Measurements from ENCODE around the gene MAPK1. TPM values are rescaled to one million over a fixed set of nuclear protein-coding genes. Genes with fewer than 3 reads are reported as not detected.

The MAPK1 gene
- total RNA-seq, 2 experiments from 2014 or later: 39.6 to 79.8 TPM

DNA sequence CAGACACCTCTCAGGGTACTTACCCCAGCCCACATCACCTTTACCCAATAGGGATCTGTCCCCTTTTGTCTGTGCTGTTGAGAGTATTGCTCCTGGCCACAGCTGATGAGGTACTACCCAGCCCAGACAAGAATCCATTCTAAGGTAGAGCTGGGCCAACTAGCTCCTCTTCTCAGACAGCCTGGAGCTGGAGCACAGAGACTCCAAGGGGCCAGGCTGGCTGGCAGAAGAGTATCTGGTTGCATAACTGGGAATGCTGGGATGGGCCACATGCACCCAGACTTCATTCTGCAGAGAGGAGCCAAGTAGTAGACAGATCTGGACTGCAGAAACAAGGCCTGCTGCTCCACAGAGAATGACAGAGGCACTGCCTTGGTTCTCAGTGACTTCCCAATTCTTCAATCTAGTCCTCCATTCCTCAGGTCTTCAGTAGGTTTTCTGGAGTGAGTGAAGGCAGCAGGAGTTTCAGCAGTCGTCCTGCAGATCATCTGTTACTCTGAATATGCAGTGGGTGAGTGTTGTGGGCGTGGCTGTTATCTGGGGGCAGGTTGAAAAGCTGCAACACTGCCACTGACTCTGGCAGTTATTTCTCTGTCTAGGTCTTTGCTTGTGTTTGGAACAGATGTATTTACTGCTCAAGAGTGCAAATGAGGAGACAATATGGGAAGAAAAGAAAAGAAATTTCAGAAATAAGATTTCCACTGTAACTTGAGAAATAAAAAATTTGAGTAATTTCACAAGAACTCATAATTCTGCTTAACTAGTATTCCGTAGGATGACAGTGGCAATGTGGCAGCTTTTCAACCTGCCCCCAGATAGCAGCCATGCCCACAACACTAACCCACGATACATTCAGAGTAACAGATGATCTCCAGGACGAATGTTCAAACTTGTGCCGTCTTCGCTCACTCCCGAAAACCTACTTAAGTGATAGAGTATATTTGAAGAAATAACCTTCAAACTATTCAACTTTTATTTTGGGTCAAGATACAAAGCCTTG lies 34.9 kb downstream of the MAPK1 start:
- no peak overlapping the region for H3K4me3 ChIP-seq (ENCODE audit: low read depth, low read length, poor library complexity, severe bottlenecking)
- 0 out of 2 replicates have a peak overlapping the region, but pooled peaks have one; percentile 4 for H3K4me2 ChIP-seq (ENCODE audit: low read length)
- ChIA-PET CTCF (ENCODE audit: unreplicated experiment) (no interaction called here), POLR2A (interaction anchor here (0.6 to 1.2 kb wide), 2 partner anchors 10 to 47 kb away, joined by 4 to 5 read pairs; no protein-coding TSS in a partner anchor)
- no peaks in the 10 kb centered on the region for H3K9me3 ChIP-seq (ENCODE audit: low read length)
- BruUV-seq (replicated peaks): no TSS peak
- peaks cover 96% of the 10 kb centered on the region for H3K79me2 ChIP-seq (ENCODE audit: insufficient read depth, low read depth, low read length)
- no peak overlapping the region for H2AFZ ChIP-seq (ENCODE audit: low read length)
- peak; percentile 21 for DNase-seq (ENCODE audit: low spot score)
- H3K27ac ChIP-seq (ENCODE audit: low read depth, low read length, poor library complexity, severe bottlenecking): no peak overlapping the region
- intact Hi-C loops (cut with micrococcal nuclease; ENCODE audit: unreplicated experiment): no loop called here
- H3K4me1 ChIP-seq (ENCODE audit: insufficient read depth, low read length, poor library complexity, severe bottlenecking): peaks cover 65% of the 10 kb centered on the region
- TF ChIP-seq, protein P1, sequence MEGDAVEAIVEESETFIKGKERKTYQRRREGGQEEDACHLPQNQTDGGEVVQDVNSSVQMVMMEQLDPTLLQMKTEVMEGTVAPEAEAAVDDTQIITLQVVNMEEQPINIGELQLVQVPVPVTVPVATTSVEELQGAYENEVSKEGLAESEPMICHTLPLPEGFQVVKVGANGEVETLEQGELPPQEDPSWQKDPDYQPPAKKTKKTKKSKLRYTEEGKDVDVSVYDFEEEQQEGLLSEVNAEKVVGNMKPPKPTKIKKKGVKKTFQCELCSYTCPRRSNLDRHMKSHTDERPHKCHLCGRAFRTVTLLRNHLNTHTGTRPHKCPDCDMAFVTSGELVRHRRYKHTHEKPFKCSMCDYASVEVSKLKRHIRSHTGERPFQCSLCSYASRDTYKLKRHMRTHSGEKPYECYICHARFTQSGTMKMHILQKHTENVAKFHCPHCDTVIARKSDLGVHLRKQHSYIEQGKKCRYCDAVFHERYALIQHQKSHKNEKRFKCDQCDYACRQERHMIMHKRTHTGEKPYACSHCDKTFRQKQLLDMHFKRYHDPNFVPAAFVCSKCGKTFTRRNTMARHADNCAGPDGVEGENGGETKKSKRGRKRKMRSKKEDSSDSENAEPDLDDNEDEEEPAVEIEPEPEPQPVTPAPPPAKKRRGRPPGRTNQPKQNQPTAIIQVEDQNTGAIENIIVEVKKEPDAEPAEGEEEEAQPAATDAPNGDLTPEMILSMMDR (conservative IDR thresholded peaks at IDR 0.05; ENCODE audit: low read length): no peak
- no peak for TF ChIP-seq EZH2phosphoT487 (IDR thresholded peaks at IDR 0.05; ENCODE audit: borderline replicate concordance, low read depth, low read length)
- H4K20me1 ChIP-seq (ENCODE audit: insufficient read depth, low read length): peaks cover 19% of the 10 kb centered on the region; the same call in 1 of the 2 replicates
- no peaks in the 10 kb centered on the region for H3K9me2 ChIP-seq (ENCODE audit: insufficient read depth, low read length)
- peaks cover 11% of the 10 kb centered on the region; the same call in 1 of the 2 replicates for H3K36me3 ChIP-seq (ENCODE audit: insufficient read depth, low read length)

DNA sequence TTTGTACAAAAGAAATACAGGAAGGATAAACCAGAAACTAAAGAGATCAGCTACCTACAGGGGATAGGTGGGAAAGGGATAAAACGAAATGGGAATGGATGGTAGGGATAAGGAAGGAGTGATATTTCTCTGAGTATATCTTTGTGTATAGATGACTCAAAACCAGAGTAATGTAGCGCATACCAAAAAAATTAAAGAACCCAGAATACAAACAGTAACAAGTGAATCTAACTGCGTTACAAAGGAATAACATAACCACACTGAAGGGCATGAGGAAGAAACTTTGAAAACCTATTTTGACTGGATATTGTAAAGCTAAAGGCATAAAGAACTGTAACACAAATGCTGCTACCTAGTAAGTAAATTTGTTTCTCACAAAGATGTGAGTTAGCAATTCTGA lies 37.9 kb downstream of the MAPK1 start:
- POLR2A ChIA-PET: interaction anchor here (0.9 kb wide), 1 partner anchor 71 kb away, joined by 3 read pairs; no protein-coding TSS in a partner anchor
- intact Hi-C loops (cut with micrococcal nuclease; ENCODE audit: unreplicated experiment): no loop called here
- Histone ChIP-seq H3K4me3 (ENCODE audit: low read depth, low read length, poor library complexity, severe bottlenecking) (no peak overlapping the region), H3K9me3 (ENCODE audit: low read length) (no peaks in the 10 kb centered on the region), H3K4me1 (ENCODE audit: insufficient read depth, low read length, poor library complexity, severe bottlenecking) (peaks cover 36% of the 10 kb centered on the region), H3K9me2 (ENCODE audit: insufficient read depth, low read length) (no peaks in the 10 kb centered on the region), H3K79me2 (ENCODE audit: insufficient read depth, low read depth, low read length) (peaks cover 96% of the 10 kb centered on the region), H3K27ac (ENCODE audit: low read depth, low read length, poor library complexity, severe bottlenecking) (no peak overlapping the region), H4K20me1 (ENCODE audit: insufficient read depth, low read length) (peaks cover 21% of the 10 kb centered on the region; the same call in 1 of the 2 replicates), H2AFZ (ENCODE audit: low read length) (no peak overlapping the region), H3K36me3 (ENCODE audit: insufficient read depth, low read length) (peaks cover 11% of the 10 kb centered on the region; the same call in 1 of the 2 replicates), H3K4me2 (ENCODE audit: low read length) (no peak overlapping the region)
- TF ChIP-seq, protein P1 (conservative IDR thresholded peaks at IDR 0.05; ENCODE audit: low read length): no peak
- TF ChIP-seq EZH2phosphoT487 (IDR thresholded peaks at IDR 0.05; ENCODE audit: borderline replicate concordance, low read depth, low read length): no peak
- no TSS peak for BruUV-seq (replicated peaks)
- CTCF ChIA-PET (ENCODE audit: unreplicated experiment): no interaction called here
- no peak for DNase-seq (ENCODE audit: low spot score)
